GM18870 (cell line): Measurements from ENCODE around the gene CST6.
"Not testable (repeated sequence)": the region's sequence is repeated elsewhere in the genome, so short reads cannot be mapped to it uniquely, and the experiment has no call there.

Experiments
- ATAC-seq: cut with Tn5 transposase; IDR thresholded peaks from one replicate; pipeline ENCODE4 v1.9.1; 2021; ENCODE audit warnings: moderate library complexity; ENCODE audit not compliant: unreplicated experiment

The CST6 gene

GRCh38 chr11:65982824-65983588 lies 28.8 kb upstream of the CST6 start:
- no peak for ATAC-seq

GRCh38 chr11:65983589-65983987 lies 28.2 kb upstream of the CST6 start:
- no peak for ATAC-seq

- ATAC-seq: no peak
These were observed 24.5 kb upstream of the CST6 start for GRCh38 chr11:65987336-65987735.

- peak; percentile 61 for ATAC-seq
These were observed 22.8 kb upstream of the CST6 start for GRCh38 chr11:65988791-65989592.

GRCh38 chr11:65992056-65992455 lies 19.8 kb upstream of the CST6 start:
- ATAC-seq: no peak

GRCh38 chr11:65997286-65997685 lies 14.5 kb upstream of the CST6 start:
- no peak for ATAC-seq

GRCh38 chr11:66001942-66002647 lies 9.7 kb upstream of the CST6 start, which contains the start of the genes BANF1 and EIF1AD:
Gene BANF1 (plus strand): TSS chr11:66002503. CDS start chr11:66003251, 748 bp downstream.
Gene EIF1AD (minus strand): TSS chr11:66002157. CDS start chr11:66000389, 1,768 bp downstream.
- ATAC-seq: peak; percentile 79

- peak; percentile 2 for ATAC-seq
These were observed 9.1 kb upstream of the CST6 start for GRCh38 chr11:66002648-66003225.

- no peak for ATAC-seq
These were observed 8.5 kb upstream of the CST6 start for GRCh38 chr11:66003291-66003690.

GRCh38 chr11:66004186-66004585 lies 7.6 kb upstream of the CST6 start:
- no peak for ATAC-seq

- no peak for ATAC-seq
These were observed 5.5 kb upstream of the CST6 start for GRCh38 chr11:66006134-66006890.

GRCh38 chr11:66006891-66007176 lies 5.0 kb upstream of the CST6 start:
- no peak for ATAC-seq

- ATAC-seq: no peak
These were observed 4.6 kb upstream of the CST6 start for GRCh38 chr11:66007201-66007634.

GRCh38 chr11:66008095-66008467 lies 3.7 kb upstream of the CST6 start:
- no peak for ATAC-seq

- ATAC-seq: no peak
These were observed 3.2 kb upstream of the CST6 start for GRCh38 chr11:66008468-66009101.

GRCh38 chr11:66010036-66010435 lies 1.8 kb upstream of the CST6 start:
- ATAC-seq: not testable (repeated sequence)

GRCh38 chr11:66011239-66011784 lies 496 bp upstream of the CST6 start:
- no peak for ATAC-seq

- ATAC-seq: no peak
These were observed 650 bp downstream of the CST6 start for GRCh38 chr11:66012371-66012945.
